K562 (cell line): ENCODE measurements around the gene TBL1X.

Experiments used
- KDM1A ChIP-seq, 2 experiments: fragments of 450-650 bp; IDR thresholded peaks; 2 replicates each; pipeline ENCODE4 v1.6.1; 2016; ENCODE audit warnings: mild to moderate bottlenecking in 2 of 2
- MED1 ChIP-seq: sonication (generic); formaldehyde crosslinking; IDR thresholded peaks from 2 replicates; pipeline ENCODE4 v1.8.1; 2023; ENCODE audit warnings: missing genetic modification reagents, borderline replicate concordance
- MXI1 ChIP-seq: IDR thresholded peaks from 2 replicates; pipeline ENCODE4 v1.6.1; 2011; ENCODE audit warnings: low read depth, mild to moderate bottlenecking, improper control_type of control experiment, low read length
- POLR2AphosphoS5 ChIP-seq: IDR thresholded peaks from 2 replicates; pipeline ENCODE4 v1.6.1; 2011; ENCODE audit warnings: mild to moderate bottlenecking, low read depth, low read length, moderate library complexity; ENCODE audit not compliant: control insufficient read depth, insufficient read depth
- SMAD1 ChIP-seq: fragments of 150-350 bp; IDR thresholded peaks from 2 replicates; pipeline ENCODE4 v1.6.1; 2014; ENCODE audit warnings: low read length, low read depth; ENCODE audit not compliant: partially characterized antibody
- SRF ChIP-seq, 2 experiments: fragments of 250-450, 450-650 bp in 1 of 2; sonication (Bioruptor Pico) in 1 of 2; sonication (generic) in 1 of 2; formaldehyde crosslinking; IDR thresholded peaks; 2 replicates each; pipeline versions ENCODE4 v1.5.0 to v1.5.1; 2020 to 2022; ENCODE audit warnings: mild to moderate bottlenecking in 1 of 2, missing genetic modification reagents in 1 of 2
- TBL1XR1 ChIP-seq, 2 experiments: IDR thresholded peaks; 2 replicates each; pipeline ENCODE4 v1.6.1; 2012; ENCODE audit warnings: improper control_type of control experiment in 2 of 2, low read length in 2 of 2, mild to moderate bottlenecking in 1 of 2
- ZNF282 ChIP-seq: sonication (generic); formaldehyde crosslinking; IDR thresholded peaks from 2 replicates; pipeline ENCODE4 v1.8.1; 2023; ENCODE audit warnings: missing genetic modification reagents
- TF ChIP-seq, protein P1 (sequence below): sonication (generic); formaldehyde crosslinking; IDR thresholded peaks from 2 replicates; pipeline ENCODE4 v1.8.1; 2023; ENCODE audit warnings: missing genetic modification reagents, mild to moderate bottlenecking, borderline replicate concordance
- TF ChIP-seq, protein P2 (sequence below): IDR thresholded peaks from 2 replicates; pipeline ENCODE4 v1.6.1; 2014; ENCODE audit warnings: antibody characterized with exemption
- TF ChIP-seq, protein P3 (sequence below): fragments of 450-650 bp; IDR thresholded peaks from 2 replicates; pipeline ENCODE4 v1.6.1; 2018; ENCODE audit not compliant: partially characterized antibody
- TF ChIP-seq, protein P4 (sequence below): sonication (generic); formaldehyde crosslinking; IDR thresholded peaks from 2 replicates; pipeline ENCODE4 v1.8.0; 2022; ENCODE audit warnings: mild to moderate bottlenecking, missing genetic modification reagents

DNA sequence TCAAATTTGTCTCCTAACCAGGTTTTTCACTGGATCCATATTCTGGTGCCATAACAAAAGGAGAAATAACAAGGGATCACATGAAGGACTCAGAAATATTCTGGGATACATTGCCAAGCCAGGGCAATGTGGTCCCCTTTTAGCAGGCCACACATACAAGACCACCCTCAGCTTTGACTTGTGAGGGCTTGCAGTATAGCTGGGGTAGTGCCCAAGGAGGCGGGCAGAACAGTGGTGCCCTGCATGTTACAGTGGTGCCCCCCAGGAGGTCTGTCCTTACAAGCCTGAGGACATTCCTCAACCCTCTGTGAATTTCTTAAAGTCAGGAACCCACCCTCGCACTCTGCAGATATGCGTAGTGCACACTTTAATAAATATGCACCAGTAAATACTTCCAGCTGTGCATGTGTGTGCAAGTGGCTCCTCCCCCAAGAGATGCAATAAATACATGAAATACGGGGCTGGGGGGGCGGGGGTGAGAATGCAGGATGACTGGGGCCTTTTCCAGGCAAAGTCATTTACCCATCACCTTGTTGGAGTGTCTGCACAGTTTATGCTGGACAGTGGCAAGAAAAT, 34.4 kb upstream of the TBL1X start:
- TF ChIP-seq SMAD1: no peak
- TF ChIP-seq, protein P1, sequence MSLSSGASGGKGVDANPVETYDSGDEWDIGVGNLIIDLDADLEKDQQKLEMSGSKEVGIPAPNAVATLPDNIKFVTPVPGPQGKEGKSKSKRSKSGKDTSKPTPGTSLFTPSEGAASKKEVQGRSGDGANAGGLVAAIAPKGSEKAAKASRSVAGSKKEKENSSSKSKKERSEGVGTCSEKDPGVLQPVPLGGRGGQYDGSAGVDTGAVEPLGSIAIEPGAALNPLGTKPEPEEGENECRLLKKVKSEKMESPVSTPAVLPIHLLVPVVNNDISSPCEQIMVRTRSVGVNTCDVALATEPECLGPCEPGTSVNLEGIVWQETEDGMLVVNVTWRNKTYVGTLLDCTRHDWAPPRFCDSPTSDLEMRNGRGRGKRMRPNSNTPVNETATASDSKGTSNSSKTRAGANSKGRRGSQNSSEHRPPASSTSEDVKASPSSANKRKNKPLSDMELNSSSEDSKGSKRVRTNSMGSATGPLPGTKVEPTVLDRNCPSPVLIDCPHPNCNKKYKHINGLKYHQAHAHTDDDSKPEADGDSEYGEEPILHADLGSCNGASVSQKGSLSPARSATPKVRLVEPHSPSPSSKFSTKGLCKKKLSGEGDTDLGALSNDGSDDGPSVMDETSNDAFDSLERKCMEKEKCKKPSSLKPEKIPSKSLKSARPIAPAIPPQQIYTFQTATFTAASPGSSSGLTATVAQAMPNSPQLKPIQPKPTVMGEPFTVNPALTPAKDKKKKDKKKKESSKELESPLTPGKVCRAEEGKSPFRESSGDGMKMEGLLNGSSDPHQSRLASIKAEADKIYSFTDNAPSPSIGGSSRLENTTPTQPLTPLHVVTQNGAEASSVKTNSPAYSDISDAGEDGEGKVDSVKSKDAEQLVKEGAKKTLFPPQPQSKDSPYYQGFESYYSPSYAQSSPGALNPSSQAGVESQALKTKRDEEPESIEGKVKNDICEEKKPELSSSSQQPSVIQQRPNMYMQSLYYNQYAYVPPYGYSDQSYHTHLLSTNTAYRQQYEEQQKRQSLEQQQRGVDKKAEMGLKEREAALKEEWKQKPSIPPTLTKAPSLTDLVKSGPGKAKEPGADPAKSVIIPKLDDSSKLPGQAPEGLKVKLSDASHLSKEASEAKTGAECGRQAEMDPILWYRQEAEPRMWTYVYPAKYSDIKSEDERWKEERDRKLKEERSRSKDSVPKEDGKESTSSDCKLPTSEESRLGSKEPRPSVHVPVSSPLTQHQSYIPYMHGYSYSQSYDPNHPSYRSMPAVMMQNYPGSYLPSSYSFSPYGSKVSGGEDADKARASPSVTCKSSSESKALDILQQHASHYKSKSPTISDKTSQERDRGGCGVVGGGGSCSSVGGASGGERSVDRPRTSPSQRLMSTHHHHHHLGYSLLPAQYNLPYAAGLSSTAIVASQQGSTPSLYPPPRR (CRISPR knock-in tag): no peak
- TF ChIP-seq, protein P2, sequence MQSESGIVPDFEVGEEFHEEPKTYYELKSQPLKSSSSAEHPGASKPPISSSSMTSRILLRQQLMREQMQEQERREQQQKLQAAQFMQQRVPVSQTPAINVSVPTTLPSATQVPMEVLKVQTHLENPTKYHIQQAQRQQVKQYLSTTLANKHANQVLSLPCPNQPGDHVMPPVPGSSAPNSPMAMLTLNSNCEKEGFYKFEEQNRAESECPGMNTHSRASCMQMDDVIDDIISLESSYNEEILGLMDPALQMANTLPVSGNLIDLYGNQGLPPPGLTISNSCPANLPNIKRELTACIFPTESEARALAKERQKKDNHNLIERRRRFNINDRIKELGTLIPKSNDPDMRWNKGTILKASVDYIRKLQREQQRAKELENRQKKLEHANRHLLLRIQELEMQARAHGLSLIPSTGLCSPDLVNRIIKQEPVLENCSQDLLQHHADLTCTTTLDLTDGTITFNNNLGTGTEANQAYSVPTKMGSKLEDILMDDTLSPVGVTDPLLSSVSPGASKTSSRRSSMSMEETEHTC: no peak
- no peak for TF ChIP-seq SRF (CRISPR knock-in tag; IDR thresholded peaks at IDR 0.05)
- TF ChIP-seq, protein P3, sequence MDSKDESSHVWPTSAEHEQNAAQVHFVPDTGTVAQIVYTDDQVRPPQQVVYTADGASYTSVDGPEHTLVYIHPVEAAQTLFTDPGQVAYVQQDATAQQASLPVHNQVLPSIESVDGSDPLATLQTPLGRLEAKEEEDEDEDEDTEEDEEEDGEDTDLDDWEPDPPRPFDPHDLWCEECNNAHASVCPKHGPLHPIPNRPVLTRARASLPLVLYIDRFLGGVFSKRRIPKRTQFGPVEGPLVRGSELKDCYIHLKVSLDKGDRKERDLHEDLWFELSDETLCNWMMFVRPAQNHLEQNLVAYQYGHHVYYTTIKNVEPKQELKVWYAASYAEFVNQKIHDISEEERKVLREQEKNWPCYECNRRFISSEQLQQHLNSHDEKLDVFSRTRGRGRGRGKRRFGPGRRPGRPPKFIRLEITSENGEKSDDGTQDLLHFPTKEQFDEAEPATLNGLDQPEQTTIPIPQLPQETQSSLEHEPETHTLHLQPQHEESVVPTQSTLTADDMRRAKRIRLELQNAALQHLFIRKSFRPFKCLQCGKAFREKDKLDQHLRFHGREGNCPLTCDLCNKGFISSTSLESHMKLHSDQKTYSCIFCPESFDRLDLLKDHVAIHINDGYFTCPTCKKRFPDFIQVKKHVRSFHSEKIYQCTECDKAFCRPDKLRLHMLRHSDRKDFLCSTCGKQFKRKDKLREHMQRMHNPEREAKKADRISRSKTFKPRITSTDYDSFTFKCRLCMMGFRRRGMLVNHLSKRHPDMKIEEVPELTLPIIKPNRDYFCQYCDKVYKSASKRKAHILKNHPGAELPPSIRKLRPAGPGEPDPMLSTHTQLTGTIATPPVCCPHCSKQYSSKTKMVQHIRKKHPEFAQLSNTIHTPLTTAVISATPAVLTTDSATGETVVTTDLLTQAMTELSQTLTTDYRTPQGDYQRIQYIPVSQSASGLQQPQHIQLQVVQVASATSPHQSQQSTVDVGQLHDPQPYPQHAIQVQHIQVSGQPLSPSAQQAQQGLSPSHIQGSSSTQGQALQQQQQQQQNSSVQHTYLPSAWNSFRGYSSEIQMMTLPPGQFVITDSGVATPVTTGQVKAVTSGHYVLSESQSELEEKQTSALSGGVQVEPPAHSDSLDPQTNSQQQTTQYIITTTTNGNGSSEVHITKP: no peak
- TF ChIP-seq KDM1A (IDR thresholded peaks at IDR 0.05): no peak
- TF ChIP-seq POLR2AphosphoS5: no peak
- TF ChIP-seq MXI1: no peak
- no peak for TF ChIP-seq ZNF282 (CRISPR knock-in tag)
- TF ChIP-seq TBL1XR1 (IDR thresholded peaks at IDR 0.05; ENCODE audit: low read length in 2 of 2): no peak
- TF ChIP-seq MED1 (CRISPR knock-in tag): no peak
- TF ChIP-seq, protein P4, sequence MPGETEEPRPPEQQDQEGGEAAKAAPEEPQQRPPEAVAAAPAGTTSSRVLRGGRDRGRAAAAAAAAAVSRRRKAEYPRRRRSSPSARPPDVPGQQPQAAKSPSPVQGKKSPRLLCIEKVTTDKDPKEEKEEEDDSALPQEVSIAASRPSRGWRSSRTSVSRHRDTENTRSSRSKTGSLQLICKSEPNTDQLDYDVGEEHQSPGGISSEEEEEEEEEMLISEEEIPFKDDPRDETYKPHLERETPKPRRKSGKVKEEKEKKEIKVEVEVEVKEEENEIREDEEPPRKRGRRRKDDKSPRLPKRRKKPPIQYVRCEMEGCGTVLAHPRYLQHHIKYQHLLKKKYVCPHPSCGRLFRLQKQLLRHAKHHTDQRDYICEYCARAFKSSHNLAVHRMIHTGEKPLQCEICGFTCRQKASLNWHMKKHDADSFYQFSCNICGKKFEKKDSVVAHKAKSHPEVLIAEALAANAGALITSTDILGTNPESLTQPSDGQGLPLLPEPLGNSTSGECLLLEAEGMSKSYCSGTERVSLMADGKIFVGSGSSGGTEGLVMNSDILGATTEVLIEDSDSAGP: no peak
